ENCODE measurements around the gene KHNYN.

DNA sequence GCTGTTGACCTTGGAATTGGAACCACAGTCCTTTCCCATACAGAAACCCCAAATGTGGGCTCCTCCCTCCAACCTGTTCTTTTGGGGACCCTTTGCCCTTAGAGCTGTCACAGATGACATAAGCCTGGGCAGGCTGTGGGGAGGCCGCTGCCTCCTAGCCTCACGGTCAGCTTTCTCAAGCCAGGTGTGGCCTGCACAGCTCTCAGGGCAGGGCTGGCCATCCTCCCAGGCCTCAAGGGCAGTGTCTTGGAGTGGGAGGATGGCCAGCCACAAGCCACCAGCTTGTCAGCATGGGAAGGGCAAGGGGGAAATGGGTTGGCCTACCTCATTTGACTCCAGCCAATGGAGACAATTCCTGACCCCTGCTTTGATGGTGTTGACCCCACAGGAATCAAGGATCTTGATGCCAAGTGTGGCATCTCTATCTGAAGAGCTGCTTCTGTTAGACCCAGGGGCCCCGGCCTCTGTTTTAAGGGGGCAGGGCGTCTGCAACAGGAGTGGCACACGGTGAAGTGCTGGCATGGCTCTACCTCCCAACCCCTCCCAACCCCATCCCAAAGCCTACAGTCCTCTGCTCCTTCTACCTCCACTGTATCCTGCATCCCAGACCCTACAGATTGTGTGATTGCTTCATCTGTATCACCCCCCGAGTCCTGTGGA lies 11.8 kb upstream of the KHNYN start:
- TF ChIP-seq, protein P1, sequence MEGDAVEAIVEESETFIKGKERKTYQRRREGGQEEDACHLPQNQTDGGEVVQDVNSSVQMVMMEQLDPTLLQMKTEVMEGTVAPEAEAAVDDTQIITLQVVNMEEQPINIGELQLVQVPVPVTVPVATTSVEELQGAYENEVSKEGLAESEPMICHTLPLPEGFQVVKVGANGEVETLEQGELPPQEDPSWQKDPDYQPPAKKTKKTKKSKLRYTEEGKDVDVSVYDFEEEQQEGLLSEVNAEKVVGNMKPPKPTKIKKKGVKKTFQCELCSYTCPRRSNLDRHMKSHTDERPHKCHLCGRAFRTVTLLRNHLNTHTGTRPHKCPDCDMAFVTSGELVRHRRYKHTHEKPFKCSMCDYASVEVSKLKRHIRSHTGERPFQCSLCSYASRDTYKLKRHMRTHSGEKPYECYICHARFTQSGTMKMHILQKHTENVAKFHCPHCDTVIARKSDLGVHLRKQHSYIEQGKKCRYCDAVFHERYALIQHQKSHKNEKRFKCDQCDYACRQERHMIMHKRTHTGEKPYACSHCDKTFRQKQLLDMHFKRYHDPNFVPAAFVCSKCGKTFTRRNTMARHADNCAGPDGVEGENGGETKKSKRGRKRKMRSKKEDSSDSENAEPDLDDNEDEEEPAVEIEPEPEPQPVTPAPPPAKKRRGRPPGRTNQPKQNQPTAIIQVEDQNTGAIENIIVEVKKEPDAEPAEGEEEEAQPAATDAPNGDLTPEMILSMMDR (IDR thresholded peaks at IDR 0.05; ENCODE audit: insufficient read depth, low read length, poor library complexity, severe bottlenecking): no peak
- no peak for TF ChIP-seq EZH2phosphoT487 (conservative IDR thresholded peaks at IDR 0.05; ENCODE audit: low read length)
